Measurements from ENCODE around the gene DDT.
A peak's percentile ranks its signal among the peaks of the same experiment; 100 is the strongest.
"Not testable (repeated sequence)": the region's sequence is repeated elsewhere in the genome, so short reads cannot be mapped to it uniquely, and the experiment has no call there.

Gene DDT

GRCh38 chr22:23952794-23953405 is 21.3 kb downstream of the DDT start:
- DNase-seq (ENCODE audit: low spot score), result not testable (repeated sequence)

GRCh38 chr22:23951383-23951782 is 22.9 kb downstream of the DDT start:
- not testable (repeated sequence) for DNase-seq (ENCODE audit: low spot score)

- not testable (repeated sequence) for DNase-seq (ENCODE audit: low spot score)
Measured at GRCh38 chr22:23949764-23950163, 24.5 kb downstream of the DDT start.

- peak; percentile 35 for DNase-seq (ENCODE audit: low spot score)
Measured at GRCh38 chr22:23947391-23947790, 26.9 kb downstream of the DDT start.

- DNase-seq (ENCODE audit: low spot score), result not testable (repeated sequence)
Measured at GRCh38 chr22:23940166-23940565, 34.1 kb downstream of the DDT start.

GRCh38 chr22:23939017-23939357 is 35.3 kb downstream of the DDT start:
- no peak for DNase-seq (ENCODE audit: low spot score)

GRCh38 chr22:23938328-23939016 is 35.8 kb downstream of the DDT start:
- DNase-seq (ENCODE audit: low spot score), result peak; percentile 11

GRCh38 chr22:23926561-23926960 is 47.7 kb downstream of the DDT start:
- no peak for DNase-seq (ENCODE audit: low spot score)

- no peak for DNase-seq (ENCODE audit: low spot score)
Measured at GRCh38 chr22:23925020-23925606, 49.1 kb downstream of the DDT start.

- DNase-seq (ENCODE audit: low spot score), result no peak
Measured at GRCh38 chr22:23922921-23923320, 51.3 kb downstream of the DDT start.

- DNase-seq (ENCODE audit: low spot score), result not testable (repeated sequence)
Measured at GRCh38 chr22:23921586-23922201, 52.5 kb downstream of the DDT start.
